Spleen (tissue), 11 donors: ENCODE results near the gene APOB. TPM values are rescaled to one million over a fixed set of nuclear protein-coding genes. Genes with fewer than 3 reads are reported as not detected.

Experiments used
- DNase-seq: peaks from one replicate; pipeline ENCODE4 v3.0.0-alpha.2; 2020
- H3K27ac ChIP-seq, 8 donors: fragments of 200-600 bp; sonication (generic) in 7 of 8; 1 replicate in 4 of 8; 2 replicates in 4 of 8; pipeline versions ENCODE4 v1.5.0 to v1.8.0; 2016 to 2021; ENCODE audit warnings: inconsistent platforms in 4 of 8, mild to moderate bottlenecking in 4 of 8, moderate library complexity in 1 of 8
- H3K27me3 ChIP-seq, 7 donors: fragments of 200-600 bp; sonication (generic) in 6 of 7; replicated peaks in 1 of 7; 1 replicate in 4 of 7; 2 replicates in 3 of 7; pipeline versions ENCODE4 v1.5.0 to v1.8.0; 2016 to 2021; ENCODE audit warnings: inconsistent platforms in 3 of 7, mild to moderate bottlenecking in 1 of 7
- H3K36me3 ChIP-seq, 6 donors: fragments of 200-600 bp; sonication (generic) in 5 of 6; 1 replicate in 4 of 6; 2 replicates in 2 of 6; pipeline versions ENCODE4 v1.5.0 to v1.8.0; 2016 to 2021; ENCODE audit warnings: inconsistent platforms in 2 of 6
- H3K4me1 ChIP-seq, 6 donors: fragments of 200-600 bp; sonication (generic) in 5 of 6; 1 replicate in 3 of 6; 2 replicates in 3 of 6; pipeline versions ENCODE4 v1.5.0 to v1.8.0; 2016 to 2021; ENCODE audit warnings: inconsistent platforms in 3 of 6
- H3K4me3 ChIP-seq, 8 donors: fragments of 200-600 bp; sonication (generic) in 7 of 8; 1 replicate in 4 of 8; 2 replicates in 4 of 8; pipeline versions ENCODE4 v1.5.0 to v1.8.0; 2016 to 2021; ENCODE audit warnings: inconsistent platforms in 4 of 8, mild to moderate bottlenecking in 4 of 8, moderate library complexity in 2 of 8
- H3K9me3 ChIP-seq, 8 donors: fragments of 200-600 bp; sonication (generic) in 7 of 8; 1 replicate in 4 of 8; 2 replicates in 4 of 8; pipeline versions ENCODE4 v1.5.0 to v1.8.0; 2016 to 2021; ENCODE audit warnings: inconsistent platforms in 4 of 8
- POLR2A ChIP-seq, 3 donors: fragments of 450-650 bp; IDR thresholded peaks; one replicate each; pipeline ENCODE4 v1.5.1; 2017; ENCODE audit warnings: antibody characterized with exemption in 3 of 3, mild to moderate bottlenecking in 1 of 3
- POLR2AphosphoS5 ChIP-seq, 3 donors: sonication (generic); formaldehyde crosslinking; IDR thresholded peaks; one replicate each; pipeline ENCODE4 v1.5.1; 2017; ENCODE audit warnings: antibody characterized with exemption in 3 of 3
- WGBS, 5 donors: extraction: QIAGEN DNeasy Blood & Tissue Kit in 3 of 5; methylation state at CpG; one replicate each; pipeline versions ENCODE4 v1.1.5 to v1.1.7; 2013 to 2018; 5-methylcytosine and 5-hydroxymethylcytosine counted together
- intact Hi-C: fragments of 100-400 bp; cut with DNase I; formaldehyde crosslinking; loops from one replicate; pipeline ENCODE4 v1.15.0; 2023; ENCODE audit warnings: low total_unique reads
- polyA plus RNA-seq, 3 donors: library from polyadenylated mRNA; stranded (reverse); fragments of 200-250 nt; gene quantifications; one replicate each; pipeline ENCODE4 v1.2.1, GENCODE V29; 2013
- total RNA-seq, 7 donors: library from RNA; depleted of rRNA in 3 of 7; stranded (reverse); fragments of >200 nt in 3 of 7; fragmentation: NEBNext Ultra II Directional in 4 of 7; extraction: Animal tissue kit (Norgen Biotek cat#: 25700) in 4 of 7; gene quantifications; one replicate each; pipeline versions ENCODE4 v1.1.0 to v1.2.1, GENCODE V29; 2016 to 2021
- TF ChIP-seq, protein P1 (sequence below), 11 experiments: fragments of 200-600 bp in 7 of 11; fragments of 450-650 bp in 4 of 11; sonication (generic) in 4 of 11; IDR thresholded peaks in 8 of 11; conservative IDR thresholded peaks in 3 of 11; 1 replicate in 7 of 11; 2 replicates in 4 of 11; pipeline versions ENCODE4 v1.4.0 to v1.8.0; 2016 to 2021; ENCODE audit warnings: antibody characterized with exemption in 11 of 11, inconsistent platforms in 4 of 11, mild to moderate bottlenecking in 1 of 11
- donor health status: healthy with polysubstance abuse.
- donor health status: DM: no; HTN: no; CAD: no; lungs with moderate emphysema.
- donor health status: DM: no; HTN: no; CAD: no.
- donor health status: Bipolar disorder and iron deficiency.
- donor health status: healthy.
- donor health status: DM: no; HTN: no; CAD: no.
- donor health status: DM: yes; HTN: yes; CAD: no.

APOB gene
- total and polyA plus RNA-seq, 10 donors = 0.02 to 2.5 (median 0.39) TPM

DNA sequence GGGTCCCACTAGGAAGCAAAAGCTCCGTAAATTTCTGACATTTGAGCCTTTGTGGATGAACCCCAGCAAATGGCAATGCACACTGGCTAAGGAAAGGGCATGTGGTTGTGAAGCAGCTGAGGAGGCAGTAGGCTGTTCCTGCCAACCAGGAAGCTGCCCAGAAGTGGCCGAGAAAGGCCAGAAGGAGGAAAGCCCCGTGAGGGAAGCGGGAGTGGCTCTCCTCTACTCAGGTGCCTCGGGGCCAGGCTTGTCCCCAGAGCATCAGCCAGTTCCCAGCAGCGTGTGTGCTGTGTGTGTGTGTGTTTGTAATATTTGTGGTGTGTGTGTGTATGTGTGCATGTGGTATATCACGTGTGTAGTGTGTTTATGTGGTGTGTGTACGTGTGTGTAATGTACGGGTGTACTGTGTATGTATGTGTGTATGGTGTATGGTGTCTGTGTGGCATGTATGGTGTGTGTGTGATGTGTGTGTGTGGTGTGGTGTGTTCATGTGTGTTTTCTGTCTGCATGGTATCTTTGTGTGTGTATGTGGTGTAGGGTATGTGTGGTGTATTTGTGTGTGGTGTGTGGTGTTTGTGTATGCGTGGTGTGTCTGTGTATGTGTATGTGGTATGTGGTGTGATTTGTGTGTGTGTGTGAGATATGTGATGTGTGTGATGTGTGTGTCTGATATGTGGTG is 90.6 kb downstream of the APOB start:
- intact Hi-C loops = no loop called here
- H3K27me3 ChIP-seq = peaks cover 0 to 24% (median 0%) of the 10 kb centered on the region in 7 donors
- H3K9me3 ChIP-seq = no peaks in the 10 kb centered on the region
- 70 to 75% (median 72%) methylated on average over 10 of the region's 10 CpGs for WGBS, 5 donors
- no peak overlapping the region for H3K4me3 ChIP-seq
- no peaks in the 10 kb centered on the region for H3K36me3 ChIP-seq
- no peaks in the 10 kb centered on the region for H3K4me1 ChIP-seq
- no peak for DNase-seq
- H3K27ac ChIP-seq = no peak overlapping the region
- no peak for TF ChIP-seq POLR2AphosphoS5 (IDR thresholded peaks at IDR 0.05)
- no peak for TF ChIP-seq POLR2A (IDR thresholded peaks at IDR 0.05)
- TF ChIP-seq, protein P1, sequence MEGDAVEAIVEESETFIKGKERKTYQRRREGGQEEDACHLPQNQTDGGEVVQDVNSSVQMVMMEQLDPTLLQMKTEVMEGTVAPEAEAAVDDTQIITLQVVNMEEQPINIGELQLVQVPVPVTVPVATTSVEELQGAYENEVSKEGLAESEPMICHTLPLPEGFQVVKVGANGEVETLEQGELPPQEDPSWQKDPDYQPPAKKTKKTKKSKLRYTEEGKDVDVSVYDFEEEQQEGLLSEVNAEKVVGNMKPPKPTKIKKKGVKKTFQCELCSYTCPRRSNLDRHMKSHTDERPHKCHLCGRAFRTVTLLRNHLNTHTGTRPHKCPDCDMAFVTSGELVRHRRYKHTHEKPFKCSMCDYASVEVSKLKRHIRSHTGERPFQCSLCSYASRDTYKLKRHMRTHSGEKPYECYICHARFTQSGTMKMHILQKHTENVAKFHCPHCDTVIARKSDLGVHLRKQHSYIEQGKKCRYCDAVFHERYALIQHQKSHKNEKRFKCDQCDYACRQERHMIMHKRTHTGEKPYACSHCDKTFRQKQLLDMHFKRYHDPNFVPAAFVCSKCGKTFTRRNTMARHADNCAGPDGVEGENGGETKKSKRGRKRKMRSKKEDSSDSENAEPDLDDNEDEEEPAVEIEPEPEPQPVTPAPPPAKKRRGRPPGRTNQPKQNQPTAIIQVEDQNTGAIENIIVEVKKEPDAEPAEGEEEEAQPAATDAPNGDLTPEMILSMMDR (IDR thresholded peaks at IDR 0.05 in 8 of 11, conservative IDR thresholded peaks at IDR 0.05 in 3 of 11) = no peak

Other genes with a start within 250 kb of the APOB start
- 10 to 100 TPM; 15.6 to 33.2 (median 22.1) TPM for gene LDAH, start 221.0 kb downstream of the APOB start, total RNA-seq
- gene LDAH, start 221.0 kb downstream of the APOB start, polyA plus RNA-seq = 1 to 10 TPM; 5.8 to 9.5 (median 8.5) TPM
- under 1 TPM; 0.09 to 0.98 (median 0.70) TPM for gene TDRD15, start 79.9 kb upstream of the APOB start, total RNA-seq
- under 1 TPM; 0.02 to 0.07 (median 0.06) TPM for gene TDRD15, start 79.9 kb upstream of the APOB start, polyA plus RNA-seq